HEK293 (cell line): ENCODE data around the gene SIX2.
A peak's percentile ranks its signal among the peaks of the same experiment; 100 is the strongest.

Source experiments
- AEBP2 ChIP-seq: fragments of 450-650 bp; formaldehyde crosslinking; IDR thresholded peaks from 2 replicates; pipeline ENCODE4 v1.5.1; 2016; ENCODE audit warnings: missing biosample characterization, missing genetic modification characterization, borderline replicate concordance
- EGR2 ChIP-seq: fragments of 450-650 bp; formaldehyde crosslinking; IDR thresholded peaks from 2 replicates; pipeline ENCODE4 v1.5.1; 2016; ENCODE audit warnings: low read depth, missing biosample characterization, missing genetic modification characterization
- HOXA7 ChIP-seq: sonication (generic); formaldehyde crosslinking; IDR thresholded peaks from 2 replicates; pipeline ENCODE4 v1.8.1; 2022; ENCODE audit warnings: missing genetic modification reagents, borderline replicate concordance
- IKZF3 ChIP-seq: fragments of 450-650 bp; IDR thresholded peaks from 2 replicates; pipeline ENCODE4 v1.5.0; 2018; ENCODE audit warnings: missing biosample characterization, mild to moderate bottlenecking, missing genetic modification characterization, moderate library complexity
- KLF10 ChIP-seq: fragments of 450-650 bp; IDR thresholded peaks from 2 replicates; pipeline ENCODE4 v1.5.1; 2018; ENCODE audit warnings: missing biosample characterization, mild to moderate bottlenecking, missing genetic modification characterization
- MYNN ChIP-seq: fragments of 450-650 bp; formaldehyde crosslinking; IDR thresholded peaks from 2 replicates; pipeline ENCODE4 v1.5.1; 2016; ENCODE audit warnings: missing biosample characterization, missing genetic modification characterization, borderline replicate concordance
- OVOL3 ChIP-seq: fragments of 450-650 bp; formaldehyde crosslinking; IDR thresholded peaks from 2 replicates; pipeline ENCODE4 v1.5.1; 2016; ENCODE audit warnings: missing biosample characterization, missing genetic modification characterization
- REPIN1 ChIP-seq: fragments of 450-650 bp; formaldehyde crosslinking; IDR thresholded peaks from 2 replicates; pipeline ENCODE4 v1.5.1; 2017; ENCODE audit warnings: missing biosample characterization, missing genetic modification characterization, low read depth
- ZBTB1 ChIP-seq: fragments of 450-650 bp; formaldehyde crosslinking; IDR thresholded peaks from 2 replicates; pipeline ENCODE4 v1.5.1; 2016; ENCODE audit warnings: missing biosample characterization, missing genetic modification characterization
- ZBTB10 ChIP-seq: fragments of 450-650 bp; formaldehyde crosslinking; IDR thresholded peaks from 2 replicates; pipeline ENCODE4 v1.5.1; 2016; ENCODE audit warnings: missing biosample characterization, missing genetic modification characterization
- ZBTB20 ChIP-seq: fragments of 450-650 bp; formaldehyde crosslinking; IDR thresholded peaks from 2 replicates; pipeline ENCODE4 v1.5.1; 2016; ENCODE audit warnings: missing biosample characterization, missing genetic modification characterization
- ZNF114 ChIP-seq: fragments of 450-650 bp; formaldehyde crosslinking; IDR thresholded peaks from 2 replicates; pipeline ENCODE4 v1.5.0; 2017; ENCODE audit warnings: missing biosample characterization, missing genetic modification characterization
- ZNF146 ChIP-seq: fragments of 450-650 bp; formaldehyde crosslinking; IDR thresholded peaks from 2 replicates; pipeline ENCODE4 v1.5.1; 2016; ENCODE audit warnings: missing biosample characterization, missing genetic modification characterization
- ZNF202 ChIP-seq: fragments of 450-650 bp; formaldehyde crosslinking; IDR thresholded peaks from 2 replicates; pipeline ENCODE4 v1.5.1; 2016; ENCODE audit warnings: missing biosample characterization, missing genetic modification characterization, borderline replicate concordance
- ZNF23 ChIP-seq: fragments of 450-650 bp; formaldehyde crosslinking; IDR thresholded peaks from 2 replicates; pipeline ENCODE4 v1.5.1; 2016; ENCODE audit warnings: missing biosample characterization, missing genetic modification characterization, borderline replicate concordance
- ZNF266 ChIP-seq: fragments of 450-650 bp; formaldehyde crosslinking; IDR thresholded peaks from 2 replicates; pipeline ENCODE4 v1.5.1; 2016; ENCODE audit warnings: missing biosample characterization, missing genetic modification characterization, low read depth
- ZNF311 ChIP-seq: fragments of 450-650 bp; formaldehyde crosslinking; IDR thresholded peaks from 2 replicates; pipeline ENCODE4 v1.5.1; 2017; ENCODE audit warnings: missing biosample characterization, missing genetic modification characterization, borderline replicate concordance
- ZNF350 ChIP-seq: fragments of 450-650 bp; formaldehyde crosslinking; IDR thresholded peaks from 2 replicates; pipeline ENCODE4 v1.5.0; 2017; ENCODE audit warnings: missing biosample characterization, mild to moderate bottlenecking, missing genetic modification characterization
- ZNF354C ChIP-seq: fragments of 450-650 bp; formaldehyde crosslinking; IDR thresholded peaks from 2 replicates; pipeline ENCODE4 v1.5.1; 2016; ENCODE audit warnings: missing biosample characterization, missing genetic modification characterization, low read depth, borderline replicate concordance
- ZNF37A ChIP-seq: fragments of 450-650 bp; IDR thresholded peaks from 2 replicates; pipeline ENCODE4 v1.5.1; 2018; ENCODE audit warnings: missing biosample characterization, missing genetic modification characterization
- ZNF48 ChIP-seq: fragments of 450-650 bp; formaldehyde crosslinking; IDR thresholded peaks from 2 replicates; pipeline ENCODE4 v1.5.1; 2016; ENCODE audit warnings: missing biosample characterization, missing genetic modification characterization
- ZNF555 ChIP-seq: fragments of 450-650 bp; formaldehyde crosslinking; conservative IDR thresholded peaks from 2 replicates; pipeline ENCODE4 v1.5.1; 2017; ENCODE audit warnings: missing biosample characterization, mild to moderate bottlenecking, missing genetic modification characterization, inconsistent platforms
- ZNF701 ChIP-seq: fragments of 450-650 bp; formaldehyde crosslinking; IDR thresholded peaks from 2 replicates; pipeline ENCODE4 v1.5.1; 2016; ENCODE audit warnings: missing biosample characterization, missing genetic modification characterization
- ZNF707 ChIP-seq: fragments of 450-650 bp; formaldehyde crosslinking; IDR thresholded peaks from 2 replicates; pipeline ENCODE4 v1.5.1; 2016; ENCODE audit warnings: missing biosample characterization, missing genetic modification characterization
- ZNF76 ChIP-seq: fragments of 450-650 bp; formaldehyde crosslinking; IDR thresholded peaks from 2 replicates; pipeline ENCODE4; 2016; ENCODE audit warnings: low read depth, missing biosample characterization, missing genetic modification characterization, borderline replicate concordance
- ZNF777 ChIP-seq: fragments of 450-650 bp; formaldehyde crosslinking; IDR thresholded peaks from 2 replicates; pipeline ENCODE4 v1.5.1; 2017; ENCODE audit warnings: missing biosample characterization, missing genetic modification characterization, borderline replicate concordance
- ZNF843 ChIP-seq: fragments of 450-650 bp; formaldehyde crosslinking; IDR thresholded peaks from 2 replicates; pipeline ENCODE4 v1.5.1; 2016; ENCODE audit warnings: missing biosample characterization, missing genetic modification characterization
- ZSCAN16 ChIP-seq: fragments of 450-650 bp; formaldehyde crosslinking; IDR thresholded peaks from 2 replicates; pipeline ENCODE4 v1.5.1; 2016; ENCODE audit warnings: missing biosample characterization, missing genetic modification characterization
- ZSCAN18 ChIP-seq: fragments of 450-650 bp; formaldehyde crosslinking; IDR thresholded peaks from 2 replicates; pipeline ENCODE4 v1.5.1; 2016; ENCODE audit warnings: missing biosample characterization, missing genetic modification characterization
- ZSCAN30 ChIP-seq: fragments of 450-650 bp; IDR thresholded peaks from 2 replicates; pipeline ENCODE4 v1.5.1; 2018; ENCODE audit warnings: missing biosample characterization, mild to moderate bottlenecking, missing genetic modification characterization, moderate library complexity
- ZSCAN5A ChIP-seq: fragments of 450-650 bp; formaldehyde crosslinking; IDR thresholded peaks from 2 replicates; pipeline ENCODE4 v1.5.1; 2016; ENCODE audit warnings: missing biosample characterization, missing genetic modification characterization

SIX2 gene

GRCh38 chr2:45009303-45009927, at the start of gene SIX2 (continued):
- TF ChIP-seq IKZF3 (tag by site-specific recombination) = no peak
- TF ChIP-seq ZNF354C (tag by site-specific recombination) = no peak
- no peak for TF ChIP-seq ZNF114
- TF ChIP-seq ZNF701 (tag by site-specific recombination) = no peak
- no peak for TF ChIP-seq ZNF48 (tag by site-specific recombination)
- no peak for TF ChIP-seq ZNF555 (tag by site-specific recombination)
- peak; percentile 87; the same call in 1 of the 2 replicates for TF ChIP-seq ZBTB10 (tag by site-specific recombination)
- no peak for TF ChIP-seq ZNF777
- TF ChIP-seq HOXA7 (CRISPR knock-in tag) = no peak
- no peak for TF ChIP-seq ZNF37A (tag by site-specific recombination)
- TF ChIP-seq ZSCAN18 (tag by site-specific recombination) = no peak
- TF ChIP-seq ZNF350 (tag by site-specific recombination) = no peak
- no peak for TF ChIP-seq MYNN
- TF ChIP-seq OVOL3 = no peak
- TF ChIP-seq KLF10 (tag by site-specific recombination) = no peak
- peak; percentile 66; the same call in 1 of the 2 replicates for TF ChIP-seq ZBTB20 (tag by site-specific recombination)
- TF ChIP-seq ZSCAN16 (tag by site-specific recombination) = no peak
- no peak for TF ChIP-seq ZNF76 (tag by site-specific recombination)
- TF ChIP-seq ZSCAN30 = no peak
- no peak for TF ChIP-seq ZBTB1 (tag by site-specific recombination)
- TF ChIP-seq ZNF843 (tag by site-specific recombination) = peak; percentile 49; the same call in 1 of the 2 replicates
- no peak for TF ChIP-seq ZNF23 (tag by site-specific recombination)
- TF ChIP-seq AEBP2 = no peak
- TF ChIP-seq ZNF707 = no peak
- TF ChIP-seq ZSCAN5A = no peak
- TF ChIP-seq ZNF266 (tag by site-specific recombination) = no peak
- TF ChIP-seq EGR2 (tag by site-specific recombination) = peak; percentile 80
- TF ChIP-seq ZNF311 (tag by site-specific recombination) = no peak
- no peak for TF ChIP-seq ZNF146 (tag by site-specific recombination)
- TF ChIP-seq ZNF202 = no peak
- TF ChIP-seq REPIN1 = no peak
